WERI-Rb-1 (cell line): ENCODE results near the gene CDKN1B.

Source experiments
- DNase-seq: peaks from one replicate; pipeline ENCODE4 v3.0.0-alpha.2; 2020
- H3K27ac ChIP-seq: fragments of 250-450 bp; sonication (Bioruptor Pico); 2 replicates; pipeline ENCODE4 v1.5.1; 2020; ENCODE audit warnings: mild to moderate bottlenecking, moderate library complexity
- H3K27me3 ChIP-seq: fragments of 250-450 bp; sonication (Bioruptor Pico); 2 replicates; pipeline ENCODE4 v1.5.1; 2021; ENCODE audit warnings: mild to moderate bottlenecking, low read depth, moderate library complexity; ENCODE audit not compliant: insufficient read depth, severe bottlenecking
- H3K36me3 ChIP-seq: fragments of 250-450 bp; sonication (Bioruptor Pico); 2 replicates; pipeline ENCODE4 v1.5.1; 2020; ENCODE audit warnings: mild to moderate bottlenecking, moderate library complexity
- H3K4me3 ChIP-seq: 2 replicates; pipeline ENCODE4 v1.5.1; 2011; ENCODE audit warnings: low read depth, mild to moderate bottlenecking, control low read depth, low read length
- H3K9me3 ChIP-seq: fragments of 250-450 bp; sonication (Bioruptor Pico); 2 replicates; pipeline ENCODE4 v1.5.1; 2021; ENCODE audit warnings: mild to moderate bottlenecking, moderate library complexity; ENCODE audit not compliant: severe bottlenecking
- CTCF ChIP-seq: IDR thresholded peaks from 2 replicates; pipeline ENCODE4 v1.5.1; 2011; ENCODE audit warnings: low read depth, mild to moderate bottlenecking, control low read depth, inconsistent platforms, low read length

CDKN1B gene

GRCh38 chr12:12749433-12749832 lies 32.3 kb downstream of the CDKN1B start:
- TF ChIP-seq CTCF = no peak
- H3K27me3 ChIP-seq = no peaks in the 10 kb centered on the region
- no peak overlapping the region for H3K4me3 ChIP-seq
- H3K27ac ChIP-seq = no peak overlapping the region
- no peak for DNase-seq
- H3K36me3 ChIP-seq = no peaks in the 10 kb centered on the region
- H3K9me3 ChIP-seq = no peaks in the 10 kb centered on the region

GRCh38 chr12:12755923-12756322 lies 38.8 kb downstream of the CDKN1B start:
- Histone ChIP-seq H3K27me3 (no peaks in the 10 kb centered on the region), H3K9me3 (no peaks in the 10 kb centered on the region), H3K4me3 (no peak overlapping the region), H3K27ac (no peak overlapping the region), H3K36me3 (no peaks in the 10 kb centered on the region)
- TF ChIP-seq CTCF = no peak
- no peak for DNase-seq

GRCh38 chr12:12757121-12757520 lies 40.0 kb downstream of the CDKN1B start:
- Histone ChIP-seq H3K27ac (no peak overlapping the region), H3K9me3 (no peaks in the 10 kb centered on the region), H3K27me3 (no peaks in the 10 kb centered on the region), H3K4me3 (no peak overlapping the region), H3K36me3 (no peaks in the 10 kb centered on the region)
- no peak for DNase-seq
- no peak for TF ChIP-seq CTCF

GRCh38 chr12:12759234-12759915 lies 42.2 kb downstream of the CDKN1B start:
- Histone ChIP-seq H3K27ac (no peak overlapping the region), H3K9me3 (no peaks in the 10 kb centered on the region), H3K4me3 (no peak overlapping the region), H3K36me3 (no peaks in the 10 kb centered on the region), H3K27me3 (no peaks in the 10 kb centered on the region)
- TF ChIP-seq CTCF = no peak
- no peak for DNase-seq

- no peak for TF ChIP-seq CTCF
- H3K9me3 ChIP-seq = no peaks in the 10 kb centered on the region
- no peaks in the 10 kb centered on the region for H3K27me3 ChIP-seq
- no peak for DNase-seq
- no peak overlapping the region for H3K27ac ChIP-seq
- no peak overlapping the region for H3K4me3 ChIP-seq
- no peaks in the 10 kb centered on the region for H3K36me3 ChIP-seq
These were observed 47.7 kb downstream of the CDKN1B start for GRCh38 chr12:12764824-12765223.

- Histone ChIP-seq H3K4me3 (no peak overlapping the region), H3K9me3 (no peaks in the 10 kb centered on the region), H3K36me3 (no peaks in the 10 kb centered on the region), H3K27me3 (no peaks in the 10 kb centered on the region), H3K27ac (no peak overlapping the region)
- no peak for TF ChIP-seq CTCF
- no peak for DNase-seq
These were observed 53.1 kb downstream of the CDKN1B start for GRCh38 chr12:12770262-12770661.
